ELF-1 (cell line): ENCODE results near the gene AHNAK2.

Experiments used
- DNase-seq: peaks from one replicate; pipeline ENCODE4 v3.0.0-alpha.2; 2016; ENCODE audit warnings: low read depth, low spot score

The AHNAK2 gene

DNA sequence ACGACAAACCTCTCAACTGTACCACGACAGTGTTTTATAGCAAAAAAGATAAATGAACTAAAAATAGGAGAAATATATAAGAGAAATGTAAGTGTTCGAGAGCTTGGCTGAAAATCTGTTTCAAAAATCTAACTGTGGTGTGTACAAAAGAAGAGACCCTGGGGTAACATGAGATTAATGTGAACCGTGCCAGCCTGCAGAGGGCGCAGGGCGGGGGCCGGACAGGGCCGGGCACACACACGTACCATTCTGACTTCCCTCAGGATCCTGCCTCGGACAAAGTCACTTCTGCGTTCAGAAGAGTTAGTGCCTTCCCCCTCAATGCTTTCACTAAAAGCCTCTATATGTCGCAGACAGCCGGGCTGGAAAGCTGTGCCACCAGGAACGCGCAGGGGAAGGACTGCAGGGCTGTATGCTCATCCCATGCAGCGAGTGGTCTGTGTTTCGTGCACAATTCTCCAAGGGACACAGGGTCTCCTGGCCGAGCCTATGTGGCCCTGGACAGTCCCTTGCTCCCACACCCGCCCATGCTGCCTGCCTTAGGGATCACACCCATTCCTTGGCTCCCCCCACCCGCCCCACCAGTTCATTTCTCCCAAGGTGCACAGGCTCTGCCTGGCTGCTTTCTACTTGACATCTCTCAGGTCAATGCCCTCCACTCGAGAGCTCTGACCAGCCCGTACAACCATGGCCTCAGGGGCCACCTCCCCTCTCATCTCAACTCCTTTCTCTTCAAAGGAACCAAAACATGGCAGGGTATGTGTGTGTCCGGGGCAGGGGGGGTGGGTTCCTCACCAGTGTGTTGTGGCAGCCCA lies 34.2 kb upstream of the AHNAK2 start:
- no peak for DNase-seq

GRCh38 chr14:105011312-105011990 lies 33.3 kb upstream of the AHNAK2 start:
- no peak for DNase-seq

- peak; percentile 64 for DNase-seq
These were observed 32.7 kb upstream of the AHNAK2 start for GRCh38 chr14:105010891-105011291.

DNA sequence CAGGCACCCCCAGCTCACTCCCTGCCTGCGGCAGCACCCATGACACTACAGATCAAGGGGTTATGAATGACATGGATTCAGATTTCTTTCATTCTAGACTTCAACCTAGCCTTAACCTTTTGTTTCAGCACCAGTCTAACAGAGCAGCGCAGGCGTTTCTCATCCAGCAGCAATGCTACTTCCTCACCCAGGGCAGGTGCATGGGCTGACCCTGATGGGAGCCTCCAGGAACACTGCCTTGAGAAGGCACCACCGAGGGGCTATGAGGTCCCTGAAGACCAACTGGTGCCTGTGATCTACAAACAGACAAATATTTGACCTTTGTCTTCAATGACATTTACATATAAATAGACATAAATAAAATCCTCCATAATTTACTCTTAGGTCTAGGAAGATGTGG lies 31.9 kb upstream of the AHNAK2 start:
- DNase-seq: no peak

GRCh38 chr14:105007593-105008264 lies 29.6 kb upstream of the AHNAK2 start:
- no peak for DNase-seq

DNA sequence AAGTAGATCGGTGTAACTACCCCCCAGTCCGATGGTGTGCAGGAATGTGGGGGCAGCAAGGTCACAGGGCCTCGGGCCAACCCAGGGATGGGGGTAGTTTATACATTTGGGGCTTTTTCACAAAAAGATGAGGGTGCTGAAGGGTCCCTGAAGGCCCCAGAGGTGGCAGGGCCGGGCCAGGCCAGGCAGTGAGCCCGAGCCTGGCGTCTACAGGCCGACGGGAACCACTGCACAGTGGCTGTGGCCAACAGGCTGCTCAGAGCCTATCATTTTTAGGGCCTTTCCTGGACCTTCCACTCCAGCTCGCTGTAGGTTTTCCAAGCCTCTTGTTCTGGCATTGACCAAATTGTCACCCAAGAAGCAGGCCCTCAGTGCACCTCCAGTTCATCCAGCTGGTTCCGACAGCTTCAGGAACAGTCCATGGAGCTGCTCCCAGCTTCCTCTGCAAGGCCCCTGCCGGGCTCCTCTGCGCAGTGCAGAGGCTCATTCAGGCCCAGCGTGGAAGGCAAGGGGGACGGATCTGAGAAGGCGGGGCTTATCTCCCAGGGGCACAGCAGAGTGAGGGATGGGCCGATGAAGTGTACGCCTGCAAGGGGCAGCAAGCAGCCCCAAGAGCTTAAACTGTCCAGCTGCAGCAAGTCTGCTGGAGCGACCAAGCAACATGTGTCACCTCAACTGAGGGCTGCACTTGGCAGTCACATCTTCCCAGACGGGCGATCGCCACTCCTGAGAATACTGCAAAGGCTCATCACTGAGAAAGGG lies 28.8 kb upstream of the AHNAK2 start:
- no peak for DNase-seq

- DNase-seq: no peak
These were observed 28.0 kb upstream of the AHNAK2 start for GRCh38 chr14:105005929-105006830.

DNA sequence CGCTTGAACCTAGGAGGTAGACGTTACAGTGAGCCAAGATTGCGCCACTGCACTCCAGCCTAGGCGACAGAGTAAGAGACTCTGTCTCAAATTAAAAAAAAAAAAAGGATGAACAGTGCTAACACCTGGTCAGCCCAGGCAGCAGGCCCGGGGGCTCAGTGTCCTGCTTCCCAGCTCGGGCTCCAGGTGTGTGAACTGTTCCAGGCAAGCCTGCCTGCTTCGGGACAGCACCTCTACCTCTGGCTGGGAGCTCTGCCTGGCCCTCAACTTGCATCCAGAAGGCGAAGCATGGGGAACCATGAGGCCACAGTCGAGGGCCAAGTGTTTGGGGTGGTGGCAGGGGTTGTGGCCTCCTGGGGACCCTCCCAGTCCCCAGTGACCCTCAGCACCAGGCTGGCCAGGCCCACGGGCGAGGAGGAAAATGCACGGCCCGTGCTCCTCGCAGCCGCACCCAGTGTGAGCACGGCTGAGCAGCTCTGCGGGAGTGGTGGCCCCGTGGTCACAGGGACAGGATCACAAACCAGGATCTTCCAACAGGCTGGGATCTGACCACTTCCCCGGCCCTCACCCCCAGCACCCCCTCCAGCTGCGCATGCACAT lies 27.3 kb upstream of the AHNAK2 start:
- no peak for DNase-seq

GRCh38 chr14:104999361-104999760 lies 21.2 kb upstream of the AHNAK2 start:
- no peak for DNase-seq

GRCh38 chr14:104998801-104999200 lies 20.6 kb upstream of the AHNAK2 start:
- no peak for DNase-seq

- DNase-seq: no peak
These were observed 18.3 kb upstream of the AHNAK2 start for GRCh38 chr14:104996483-104996882.

DNA sequence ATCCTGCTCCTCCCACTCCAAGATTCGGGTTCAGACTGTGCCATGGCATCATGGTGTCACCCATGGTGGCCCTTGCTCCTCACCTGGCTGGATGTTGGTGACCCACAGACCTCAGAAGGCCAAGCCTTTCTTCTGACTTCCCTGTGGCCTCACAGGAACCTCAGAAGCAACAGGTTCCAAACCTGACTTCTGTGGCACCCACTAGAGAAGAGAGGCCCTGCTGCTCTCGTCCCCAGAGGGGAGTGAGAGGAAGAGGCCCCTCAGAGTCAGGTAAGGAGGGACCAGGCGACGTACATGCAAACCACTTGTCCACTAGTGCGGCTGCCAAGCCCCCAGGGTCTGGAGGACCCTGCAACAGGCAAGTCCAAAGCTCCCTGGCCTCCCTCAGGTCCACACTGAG lies 17.9 kb upstream of the AHNAK2 start:
- DNase-seq: no peak

- DNase-seq: no peak
These were observed 16.8 kb upstream of the AHNAK2 start for GRCh38 chr14:104994978-104995377.

- no peak for DNase-seq
These were observed 15.8 kb upstream of the AHNAK2 start for GRCh38 chr14:104993808-104994591.

GRCh38 chr14:104993306-104993705 lies 15.1 kb upstream of the AHNAK2 start:
- no peak for DNase-seq

GRCh38 chr14:104992501-104992900 lies 14.3 kb upstream of the AHNAK2 start:
- DNase-seq: no peak

- no peak for DNase-seq
These were observed 13.7 kb upstream of the AHNAK2 start for GRCh38 chr14:104991896-104992230.

DNA sequence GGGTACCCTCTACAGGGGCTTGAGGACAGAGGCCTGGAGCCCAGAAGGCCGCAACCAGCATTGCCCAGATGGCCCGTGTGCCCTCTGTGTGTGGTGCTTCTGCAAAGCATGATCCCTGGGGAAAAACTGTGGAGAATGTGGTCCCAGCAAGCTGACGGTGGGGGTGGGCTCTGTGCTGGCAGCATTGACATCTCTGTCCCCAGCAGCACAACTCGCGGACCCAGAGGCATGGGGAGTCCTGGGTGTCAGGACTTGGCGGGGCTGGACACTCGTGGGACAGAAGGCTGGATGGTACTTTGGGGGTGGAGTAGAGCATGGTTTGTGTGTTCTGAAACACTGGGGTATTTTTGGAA lies 11.8 kb upstream of the AHNAK2 start:
- no peak for DNase-seq

- DNase-seq: no peak
These were observed 11.2 kb upstream of the AHNAK2 start for GRCh38 chr14:104989236-104989950.
